ENCODE measurements around the gene MUC4. TPM values are rescaled to one million over a fixed set of nuclear protein-coding genes. Genes with fewer than 3 reads are reported as not detected.

MUC4 gene
- total RNA-seq, 2 donors from 2014 or later: 0.19 to 0.28 TPM

DNA sequence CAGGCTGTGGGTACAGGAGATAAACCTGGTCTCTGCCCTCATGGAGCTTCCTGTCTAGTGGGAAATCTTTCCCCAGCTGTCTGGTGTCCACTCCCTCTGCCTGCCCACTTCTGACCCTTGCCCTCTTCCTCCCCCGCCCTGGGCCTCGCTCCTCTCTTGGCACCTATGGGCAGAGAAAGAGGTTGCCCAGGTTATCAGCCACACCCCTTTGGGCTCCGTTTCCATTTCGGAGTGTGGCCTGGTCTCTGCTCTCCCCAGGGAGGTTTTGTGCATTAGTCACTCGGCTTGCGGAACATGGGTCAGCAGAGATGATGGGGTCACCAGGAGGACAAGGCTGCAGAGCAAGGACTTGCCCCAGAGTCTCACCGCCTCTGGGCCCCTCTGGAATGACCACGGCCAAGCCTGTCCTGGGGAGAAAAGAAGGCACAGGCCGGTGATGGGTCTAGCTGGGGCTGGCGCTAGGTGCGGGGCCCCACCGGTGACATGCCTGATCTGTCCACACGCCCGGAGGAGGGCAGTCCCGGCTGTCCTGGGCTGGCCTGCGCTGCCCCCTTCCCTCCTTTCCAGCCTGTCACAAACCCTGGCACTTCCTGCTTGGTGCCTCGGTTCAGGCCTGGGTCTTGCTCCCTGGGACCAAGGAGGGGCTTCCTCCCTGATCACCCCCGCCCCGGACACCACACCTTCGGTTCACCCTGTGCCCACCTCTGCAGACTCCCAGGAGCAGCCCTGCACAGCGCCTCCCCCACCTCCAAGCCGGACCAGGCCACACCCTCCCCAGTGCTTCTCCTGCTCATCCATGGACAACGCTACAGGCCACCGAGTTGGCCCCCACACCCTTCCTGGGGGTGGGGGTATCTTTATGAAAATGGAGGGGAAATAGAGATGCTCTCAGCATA, 35.6 kb upstream of the MUC4 start:
- Mint-ChIP-seq H3K36me3 (no peaks in the 10 kb centered on the region), H3K4me3 (no peak overlapping the region), H3K27me3 (peaks cover 5 to 12% of the 10 kb centered on the region in 2 donors), H3K4me1 (ENCODE audit: low read depth in 2 of 2) (peaks cover 12% of the 10 kb centered on the region in 2 donors), H3K9me3 (no peaks in the 10 kb centered on the region), H3K27ac (no peak overlapping the region)
- DNase-seq (ENCODE audit: low spot score) (no peak), ATAC-seq (no peak)

DNA sequence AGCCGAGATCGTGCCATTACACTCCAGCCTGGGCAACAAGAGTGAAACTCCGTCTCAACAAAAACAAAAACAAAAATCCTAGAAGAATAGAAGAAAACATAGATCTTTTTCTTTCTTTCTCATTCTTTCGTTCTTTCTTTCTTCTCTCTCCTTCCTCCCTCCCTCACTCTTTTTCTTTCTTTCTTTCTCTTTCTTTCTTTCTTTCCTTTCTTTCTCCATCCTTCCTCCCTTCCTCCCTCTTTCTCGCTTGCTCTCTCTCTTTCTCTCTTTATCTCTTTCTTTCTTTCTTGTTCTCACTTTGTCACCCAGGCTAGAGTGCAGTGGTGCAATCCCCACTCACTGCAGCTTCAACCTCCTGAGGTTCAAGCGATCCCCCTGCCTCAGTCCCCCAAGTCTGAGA, 33.8 kb upstream of the MUC4 start:
- no peaks in the 10 kb centered on the region for H3K9me3 Mint-ChIP-seq

DNA sequence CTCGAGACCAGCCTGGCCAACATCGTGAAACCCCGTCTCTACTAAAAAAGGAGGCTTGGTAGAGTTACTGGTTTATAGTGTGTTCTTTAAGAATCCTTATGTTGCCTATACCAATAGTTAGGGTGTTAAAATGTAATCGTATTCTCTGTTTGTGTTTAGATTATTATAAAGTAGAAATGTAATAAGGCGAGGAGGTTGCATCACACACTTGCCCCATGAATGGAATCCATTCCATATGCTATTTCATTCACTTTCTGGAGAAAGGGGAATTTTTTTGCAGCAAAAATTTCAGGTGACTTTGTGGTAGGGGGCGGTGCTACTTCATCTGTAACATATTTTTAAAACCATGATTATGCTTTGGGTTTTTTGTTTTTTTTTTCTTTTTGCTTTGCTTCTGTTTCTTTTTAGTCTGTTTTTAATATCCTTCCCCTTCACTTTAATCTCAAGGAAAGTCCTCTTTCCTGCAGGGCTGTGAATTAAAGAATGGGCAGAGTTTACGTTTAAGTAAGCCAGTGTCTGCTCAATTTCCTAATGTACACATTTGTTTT, 33.0 kb upstream of the MUC4 start:
- H3K4me1 Mint-ChIP-seq (ENCODE audit: low read depth in 2 of 2): peaks cover 4% of the 10 kb centered on the region in 2 donors
- DNase-seq (ENCODE audit: low spot score): no peak
- H3K4me3 Mint-ChIP-seq: no peak overlapping the region
- no peaks in the 10 kb centered on the region for H3K36me3 Mint-ChIP-seq
- no peak for ATAC-seq
- peaks cover 0 to 12% of the 10 kb centered on the region in 2 donors for H3K27me3 Mint-ChIP-seq
- no peak overlapping the region for H3K27ac Mint-ChIP-seq
- H3K9me3 Mint-ChIP-seq: no peaks in the 10 kb centered on the region

More for the DNA sequence above, 33.8 kb upstream of the MUC4 start:
- peaks cover 0 to 12% of the 10 kb centered on the region in 2 donors for H3K27me3 Mint-ChIP-seq
- no peaks in the 10 kb centered on the region for H3K36me3 Mint-ChIP-seq
- H3K27ac Mint-ChIP-seq: no peak overlapping the region
- ATAC-seq (no peak), DNase-seq (ENCODE audit: low spot score) (no peak)
- no peak overlapping the region for H3K4me3 Mint-ChIP-seq
- peaks cover 4% of the 10 kb centered on the region in 2 donors for H3K4me1 Mint-ChIP-seq (ENCODE audit: low read depth in 2 of 2)

- Mint-ChIP-seq H3K27me3 (peaks cover 0 to 9% of the 10 kb centered on the region in 2 donors), H3K36me3 (no peaks in the 10 kb centered on the region), H3K9me3 (no peaks in the 10 kb centered on the region), H3K4me1 (ENCODE audit: low read depth in 2 of 2) (no peaks in the 10 kb centered on the region), H3K4me3 (no peak overlapping the region), H3K27ac (peak overlapping the region in 1 of 2 donors; percentile 39)
- DNase-seq (ENCODE audit: low spot score) (no peak), ATAC-seq (no peak)
These were observed 27.7 kb upstream of the MUC4 start for GRCh38 chr3:195839260-195840010.

DNA sequence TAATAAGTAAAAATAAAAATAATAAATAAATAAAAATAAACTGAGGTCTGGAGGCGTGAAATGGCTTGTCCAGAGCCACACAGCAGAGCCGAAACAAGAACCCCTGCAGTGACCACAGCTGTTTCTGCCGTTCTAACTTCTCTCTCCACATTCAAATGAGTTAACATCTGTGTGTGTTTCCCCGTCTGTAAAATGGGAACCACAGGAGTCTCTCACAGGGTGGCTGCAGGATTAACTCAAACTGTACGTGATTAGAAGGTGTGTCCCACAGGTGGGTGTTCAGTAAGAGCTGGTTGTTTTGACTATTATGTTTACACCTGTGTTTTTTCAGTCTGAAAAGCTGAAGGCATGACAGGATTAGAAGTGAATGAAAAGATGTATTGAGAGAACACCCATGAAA, 27.0 kb upstream of the MUC4 start:
- Mint-ChIP-seq H3K4me1 (ENCODE audit: low read depth in 2 of 2) (no peaks in the 10 kb centered on the region), H3K36me3 (no peaks in the 10 kb centered on the region), H3K27ac (peak overlapping the region in 1 of 2 donors; percentile 39), H3K27me3 (peaks cover 0 to 2% of the 10 kb centered on the region in 2 donors), H3K4me3 (no peak overlapping the region), H3K9me3 (no peaks in the 10 kb centered on the region)
- ATAC-seq: no peak
- no peak for DNase-seq (ENCODE audit: low spot score)

- DNase-seq (ENCODE audit: low spot score) (no peak), ATAC-seq (no peak)
- peak overlapping the region in 1 of 2 donors; percentile 22 for H3K27ac Mint-ChIP-seq
- no peaks in the 10 kb centered on the region for H3K4me1 Mint-ChIP-seq (ENCODE audit: low read depth in 2 of 2)
- no peaks in the 10 kb centered on the region for H3K9me3 Mint-ChIP-seq
- no peak overlapping the region for H3K4me3 Mint-ChIP-seq
- no peaks in the 10 kb centered on the region for H3K27me3 Mint-ChIP-seq
- no peaks in the 10 kb centered on the region for H3K36me3 Mint-ChIP-seq
These were observed 24.9 kb upstream of the MUC4 start for GRCh38 chr3:195836476-195837135.

DNA sequence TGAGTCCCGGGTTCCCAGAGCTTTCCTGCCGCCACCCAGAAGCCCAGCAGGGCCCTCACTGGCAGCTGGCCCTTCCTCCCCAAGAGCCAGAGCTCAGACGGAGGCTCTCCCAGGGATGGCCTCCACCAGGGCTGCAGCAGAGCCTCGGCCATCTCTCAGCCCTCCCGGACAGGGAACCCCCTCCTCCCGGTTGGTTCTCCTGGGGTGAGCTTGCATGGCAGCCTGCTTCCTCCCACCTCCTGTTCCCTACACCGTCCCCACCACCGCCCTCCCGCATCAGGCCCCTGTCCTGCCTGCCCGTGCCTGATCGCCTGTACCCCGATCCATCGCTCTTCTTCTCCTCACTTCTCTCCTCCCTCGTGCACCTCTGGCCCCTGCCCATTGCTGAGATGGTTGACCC, 24.1 kb upstream of the MUC4 start:
- DNase-seq (ENCODE audit: low spot score) (no peak), ATAC-seq (peak in 1 of 2 donors; percentile 45)
- Mint-ChIP-seq H3K4me3 (no peak overlapping the region), H3K9me3 (no peaks in the 10 kb centered on the region), H3K27ac (peak overlapping the region in 1 of 2 donors; percentile 22), H3K4me1 (ENCODE audit: low read depth in 2 of 2) (no peaks in the 10 kb centered on the region), H3K36me3 (no peaks in the 10 kb centered on the region), H3K27me3 (no peaks in the 10 kb centered on the region)

GRCh38 chr3:195834675-195835583, 23.2 kb upstream of the MUC4 start:
- Mint-ChIP-seq H3K36me3 (no peaks in the 10 kb centered on the region), H3K9me3 (no peaks in the 10 kb centered on the region), H3K4me3 (no peak overlapping the region), H3K27ac (peak overlapping the region in 1 of 2 donors; percentile 31), H3K27me3 (no peaks in the 10 kb centered on the region), H3K4me1 (ENCODE audit: low read depth in 2 of 2) (no peaks in the 10 kb centered on the region)
- DNase-seq (ENCODE audit: low spot score) (no peak), ATAC-seq (no peak)

DNA sequence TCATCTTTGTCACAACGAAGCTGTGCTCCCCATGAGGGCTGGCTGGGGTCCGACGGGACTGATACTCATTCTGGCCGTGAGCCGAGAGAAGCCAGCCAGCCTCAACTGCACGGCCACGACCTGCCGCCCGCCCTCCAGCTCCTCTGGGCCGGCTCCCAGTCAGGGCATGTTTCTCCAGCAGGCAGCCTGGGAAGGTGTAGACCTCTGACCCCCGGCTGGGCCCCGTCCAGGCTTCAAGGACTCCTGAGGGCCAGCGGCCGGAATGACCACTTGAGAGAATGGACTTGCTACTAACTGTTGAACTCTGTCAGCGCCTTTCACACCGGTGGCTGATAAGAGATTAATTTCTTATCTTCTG, 18.1 kb upstream of the MUC4 start:
- peak overlapping the region in 1 of 2 donors; percentile 39 for H3K27ac Mint-ChIP-seq
- H3K9me3 Mint-ChIP-seq: no peaks in the 10 kb centered on the region
- H3K27me3 Mint-ChIP-seq: no peaks in the 10 kb centered on the region
- no peak for ATAC-seq
- H3K36me3 Mint-ChIP-seq: no peaks in the 10 kb centered on the region
- no peaks in the 10 kb centered on the region for H3K4me1 Mint-ChIP-seq (ENCODE audit: low read depth in 2 of 2)
- no peak for DNase-seq (ENCODE audit: low spot score)
- H3K4me3 Mint-ChIP-seq: no peak overlapping the region

DNA sequence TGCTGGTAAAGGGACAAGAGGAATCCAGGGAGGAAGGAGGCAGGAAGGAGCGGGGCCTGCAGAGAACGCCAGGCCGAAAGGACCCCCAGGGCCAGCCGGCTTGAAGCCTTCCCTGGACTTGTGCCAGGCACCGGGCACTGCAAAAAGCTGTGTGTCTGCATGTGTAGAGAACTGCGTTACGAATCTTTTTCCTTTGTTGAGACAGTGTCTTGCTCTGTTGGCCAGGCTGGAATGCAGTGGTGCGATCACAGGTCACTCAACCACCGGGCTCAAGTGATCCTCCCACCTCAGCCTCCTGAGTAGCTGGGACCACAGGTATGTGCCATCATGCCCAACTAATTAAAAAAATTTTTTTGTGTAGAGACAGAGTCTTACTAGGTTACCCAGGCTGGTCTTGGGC, 17.0 kb upstream of the MUC4 start:
- no peak for ATAC-seq
- Mint-ChIP-seq H3K9me3 (no peaks in the 10 kb centered on the region), H3K27ac (no peak overlapping the region), H3K4me3 (no peak overlapping the region), H3K27me3 (no peaks in the 10 kb centered on the region), H3K36me3 (no peaks in the 10 kb centered on the region), H3K4me1 (ENCODE audit: low read depth in 2 of 2) (no peaks in the 10 kb centered on the region)
- no peak for DNase-seq (ENCODE audit: low spot score)

- ATAC-seq (no peak), DNase-seq (ENCODE audit: low spot score) (no peak)
- Mint-ChIP-seq H3K27ac (peak overlapping the region in 1 of 2 donors; percentile 48), H3K4me1 (ENCODE audit: low read depth in 2 of 2) (no peaks in the 10 kb centered on the region), H3K36me3 (no peaks in the 10 kb centered on the region), H3K4me3 (no peak overlapping the region), H3K27me3 (no peaks in the 10 kb centered on the region), H3K9me3 (no peaks in the 10 kb centered on the region)
These were observed 14.4 kb upstream of the MUC4 start for GRCh38 chr3:195825857-195826804.

DNA sequence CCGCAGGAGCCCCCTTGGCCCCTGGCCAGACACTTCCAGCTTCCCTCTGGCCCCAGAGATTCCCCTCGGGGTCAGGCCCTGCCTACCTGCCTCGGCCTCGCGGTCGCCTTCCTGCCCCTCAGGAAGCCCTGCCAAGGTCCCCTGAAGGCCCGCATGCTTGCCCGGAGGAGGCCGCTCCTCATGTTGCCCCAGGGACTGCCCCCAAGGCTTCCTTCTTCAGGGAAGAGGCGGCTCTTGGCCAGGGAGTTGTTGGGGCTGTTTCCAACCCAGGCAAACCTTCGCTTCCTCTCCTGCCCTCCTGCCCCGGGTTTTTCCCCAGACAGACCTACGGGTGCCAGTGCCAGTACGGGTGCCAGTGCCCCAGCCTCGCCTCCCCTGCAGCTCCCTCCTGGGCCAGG, 13.5 kb upstream of the MUC4 start:
- H3K4me1 Mint-ChIP-seq (ENCODE audit: low read depth in 2 of 2): no peaks in the 10 kb centered on the region
- ATAC-seq: no peak
- no peaks in the 10 kb centered on the region for H3K9me3 Mint-ChIP-seq
- H3K27me3 Mint-ChIP-seq: no peaks in the 10 kb centered on the region
- no peaks in the 10 kb centered on the region for H3K36me3 Mint-ChIP-seq
- DNase-seq (ENCODE audit: low spot score): no peak
- no peak overlapping the region for H3K4me3 Mint-ChIP-seq
- no peak overlapping the region for H3K27ac Mint-ChIP-seq
